ENCODE results near the gene FAM117A.

Gene FAM117A

GRCh38 chr17:49708515-49709183, 55.3 kb downstream of the FAM117A start:
- DNase-seq (ENCODE audit: low read depth, low spot score): no peak

DNA sequence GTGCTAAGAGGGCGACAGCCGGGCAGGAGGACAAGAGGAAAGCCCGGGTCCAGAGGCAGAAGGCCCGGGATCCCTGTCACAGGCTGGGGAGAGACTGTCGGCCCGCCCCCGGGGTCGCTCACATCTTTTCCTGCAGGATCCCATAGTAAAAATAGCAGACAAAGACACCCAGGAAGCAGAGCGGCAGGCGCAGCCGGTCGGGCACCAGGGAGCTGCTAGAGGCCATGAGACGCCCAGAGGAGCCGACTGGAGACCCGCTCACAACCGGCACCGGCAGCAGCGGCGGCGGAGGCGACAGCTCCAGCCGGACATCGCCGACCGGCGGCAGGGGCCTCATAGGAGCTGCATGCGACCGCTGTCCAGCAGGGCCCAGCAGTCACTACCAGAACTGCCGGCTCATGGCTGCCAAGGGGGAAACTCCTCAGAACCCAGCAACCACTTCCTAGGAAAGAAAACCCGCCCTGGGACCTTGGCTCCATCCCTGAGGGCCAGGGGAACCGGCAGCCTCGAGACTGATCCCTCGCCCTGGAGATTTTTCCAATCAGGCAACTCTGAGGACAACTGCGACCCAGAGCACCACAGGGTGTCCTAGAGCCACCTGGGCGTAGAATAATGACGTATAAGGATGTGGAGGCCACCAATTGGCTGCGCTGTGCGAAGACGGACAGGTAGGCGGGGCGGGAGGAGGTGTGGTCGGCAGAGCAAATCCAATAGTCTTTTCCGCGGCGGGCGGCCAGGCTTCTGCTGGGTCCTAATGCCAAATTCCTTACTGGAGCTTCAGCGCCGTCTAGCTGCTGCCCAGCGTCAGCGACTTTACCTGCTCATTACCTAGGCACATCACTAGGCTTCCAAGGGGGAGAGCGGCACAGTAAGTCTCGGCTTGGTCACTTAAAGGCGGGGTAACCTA, 56.1 kb downstream of the FAM117A start, which contains the start of gene SLC35B1:
Gene SLC35B1 (minus strand): TSS at position 357 of the 907 bp plus-strand sequence. CDS start 131 bp downstream, at position 226.
- peak; percentile 95 for DNase-seq (ENCODE audit: low read depth, low spot score)

- no peak for DNase-seq (ENCODE audit: low read depth, low spot score)
Measured at GRCh38 chr17:49707246-49707607, 56.7 kb downstream of the FAM117A start.

- DNase-seq (ENCODE audit: low read depth, low spot score): no peak
Measured at GRCh38 chr17:49705254-49705653, 58.7 kb downstream of the FAM117A start.

- DNase-seq (ENCODE audit: low read depth, low spot score): no peak
Measured at GRCh38 chr17:49703557-49704277, 60.2 kb downstream of the FAM117A start.

GRCh38 chr17:49700960-49701359, 63.0 kb downstream of the FAM117A start:
- no peak for DNase-seq (ENCODE audit: low read depth, low spot score)

DNA sequence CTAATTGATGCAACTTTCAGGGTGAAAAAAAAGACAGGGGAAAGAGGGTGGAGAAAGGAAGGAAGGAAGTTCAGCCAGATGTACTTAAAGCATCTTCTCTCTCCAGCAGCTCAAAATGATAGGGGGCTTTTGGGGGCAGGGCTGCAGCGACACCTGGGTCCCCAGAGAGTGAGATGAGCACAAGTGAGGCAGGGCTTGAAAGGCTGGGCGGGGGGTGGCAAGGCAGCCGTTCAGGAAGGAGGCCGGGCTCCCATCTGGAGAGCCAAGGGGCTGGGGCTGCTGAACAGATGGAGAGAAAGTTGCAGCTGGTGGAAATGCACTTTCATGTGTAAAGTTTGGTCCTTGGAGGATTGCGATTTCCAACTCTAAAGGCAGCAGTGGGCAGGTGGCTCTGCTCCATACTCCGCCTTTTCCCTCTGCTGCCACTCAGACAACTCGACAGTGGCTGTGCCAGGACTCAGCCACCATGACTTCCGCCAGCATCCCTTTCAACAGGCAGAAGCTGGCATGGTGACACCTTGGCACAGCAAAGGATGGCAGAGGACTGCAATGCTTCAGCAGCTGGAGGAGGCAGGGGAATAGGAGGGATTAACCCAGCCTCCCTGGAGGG, 63.9 kb downstream of the FAM117A start:
- no peak for DNase-seq (ENCODE audit: low read depth, low spot score)

DNA sequence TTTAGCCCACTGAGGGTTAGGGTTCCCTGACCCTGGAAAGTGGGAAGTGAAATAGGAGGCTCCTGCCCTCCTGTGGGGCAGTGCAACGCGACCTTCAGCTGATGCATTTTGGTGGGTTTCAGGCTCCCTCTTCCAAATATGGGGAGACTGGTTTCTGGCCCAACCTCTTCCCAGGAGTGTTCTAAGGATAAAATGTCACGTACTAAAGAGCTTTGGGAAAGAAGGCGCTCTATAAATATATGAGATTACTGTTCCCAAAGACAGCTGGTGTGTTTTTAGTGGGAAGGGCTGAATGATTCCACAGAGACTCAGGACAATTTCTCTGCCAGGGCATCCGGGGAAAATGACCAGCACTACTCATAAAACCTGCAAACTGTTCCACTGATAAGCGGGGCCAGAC, 65.9 kb downstream of the FAM117A start:
- no peak for DNase-seq (ENCODE audit: low read depth, low spot score)

GRCh38 chr17:49696233-49696761, 67.6 kb downstream of the FAM117A start:
- no peak for DNase-seq (ENCODE audit: low read depth, low spot score)

DNA sequence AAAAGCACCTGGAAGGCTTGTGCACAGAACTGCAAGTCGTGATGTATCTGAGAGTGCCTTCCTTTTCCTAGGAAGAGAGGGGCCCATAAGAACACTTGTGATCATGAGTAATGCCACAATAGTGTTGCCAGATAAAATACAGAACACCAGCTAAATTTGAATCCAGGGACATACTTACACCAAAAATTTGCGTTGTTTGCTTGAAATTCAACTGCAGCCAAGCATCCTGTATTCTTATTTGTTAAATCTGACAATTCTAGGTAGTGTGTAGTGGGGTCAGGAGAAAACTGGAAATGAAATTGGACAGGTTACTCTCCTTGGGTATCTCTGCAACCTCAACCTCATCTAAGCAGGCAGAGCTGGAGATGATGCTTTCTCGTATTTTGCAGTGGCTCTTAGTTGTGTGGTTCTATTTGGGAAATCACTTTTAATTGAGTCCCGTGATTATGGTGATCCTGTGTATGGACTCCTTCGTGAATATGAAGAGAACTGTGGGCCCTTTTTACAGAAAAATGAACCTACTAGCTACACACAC, 68.2 kb downstream of the FAM117A start:
- no peak for DNase-seq (ENCODE audit: low read depth, low spot score)

- DNase-seq (ENCODE audit: low read depth, low spot score): no peak
Measured at GRCh38 chr17:49694847-49695697, 68.9 kb downstream of the FAM117A start.

DNA sequence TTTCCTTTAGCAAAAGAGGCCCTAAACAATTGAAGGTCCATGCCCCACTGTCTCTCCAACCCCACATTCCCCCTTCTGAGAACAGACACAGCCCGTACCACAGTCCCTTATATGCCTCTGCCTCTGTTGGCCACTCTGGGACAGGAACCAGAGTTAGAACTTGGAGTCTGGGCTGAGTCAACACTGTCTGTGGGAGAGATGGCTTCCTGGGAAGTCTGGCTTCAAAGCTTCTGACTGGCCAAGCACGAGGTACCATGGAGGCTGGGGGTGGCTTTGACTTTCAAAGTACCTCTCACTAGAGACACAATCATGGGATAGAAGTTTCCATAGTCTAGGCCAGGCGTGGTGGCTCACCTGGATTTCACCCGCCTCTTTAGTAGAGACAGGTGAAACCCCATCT, 71.2 kb downstream of the FAM117A start:
- no peak for DNase-seq (ENCODE audit: low read depth, low spot score)

DNA sequence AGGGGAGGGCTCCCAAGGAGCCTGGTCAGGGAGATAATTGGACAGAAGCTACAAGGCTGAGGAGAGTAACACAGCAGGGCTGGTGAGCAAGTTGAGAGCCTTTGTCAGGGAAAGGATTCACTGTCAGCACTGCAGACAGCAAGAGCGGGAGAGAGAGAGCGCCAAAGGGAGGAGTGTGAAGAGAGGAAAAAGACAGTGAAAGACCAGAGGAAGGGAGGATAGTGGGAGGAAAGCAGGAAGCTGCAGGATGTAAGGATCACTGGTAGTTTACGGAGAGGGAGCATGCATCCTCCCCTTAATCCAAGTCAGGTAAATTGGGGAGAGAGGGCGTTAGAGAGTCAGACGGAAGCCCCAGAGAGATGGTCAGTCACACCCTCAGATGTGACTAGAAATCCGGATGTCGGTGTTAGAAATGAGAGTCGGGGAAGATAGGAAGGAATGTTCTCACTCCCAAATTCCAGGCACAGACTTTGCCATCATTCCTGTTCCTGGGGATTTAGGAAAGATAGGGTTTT, 72.2 kb downstream of the FAM117A start:
- DNase-seq (ENCODE audit: low read depth, low spot score): no peak

GRCh38 chr17:49691086-49691676, 72.8 kb downstream of the FAM117A start:
- DNase-seq (ENCODE audit: low read depth, low spot score): no peak

DNA sequence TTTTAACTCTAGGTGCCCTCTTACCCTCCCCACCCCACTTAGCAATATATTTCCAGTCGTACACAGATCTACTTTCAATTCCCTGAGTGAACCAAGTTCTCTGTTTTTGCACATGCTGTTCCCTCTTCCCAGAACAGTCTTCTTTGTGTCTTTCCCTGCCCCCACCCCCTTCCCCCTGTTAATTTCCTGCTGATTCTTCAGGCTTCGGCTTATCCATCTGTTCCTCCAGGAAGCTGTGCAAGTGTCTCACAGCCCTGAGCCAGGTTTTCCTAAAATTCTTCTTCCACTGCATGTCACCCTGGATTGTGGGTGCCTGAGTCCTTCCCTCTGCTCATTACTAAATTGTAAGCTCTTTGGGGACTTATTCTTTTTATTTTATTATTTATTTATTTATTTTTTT, 73.7 kb downstream of the FAM117A start:
- DNase-seq (ENCODE audit: low read depth, low spot score): no peak

DNA sequence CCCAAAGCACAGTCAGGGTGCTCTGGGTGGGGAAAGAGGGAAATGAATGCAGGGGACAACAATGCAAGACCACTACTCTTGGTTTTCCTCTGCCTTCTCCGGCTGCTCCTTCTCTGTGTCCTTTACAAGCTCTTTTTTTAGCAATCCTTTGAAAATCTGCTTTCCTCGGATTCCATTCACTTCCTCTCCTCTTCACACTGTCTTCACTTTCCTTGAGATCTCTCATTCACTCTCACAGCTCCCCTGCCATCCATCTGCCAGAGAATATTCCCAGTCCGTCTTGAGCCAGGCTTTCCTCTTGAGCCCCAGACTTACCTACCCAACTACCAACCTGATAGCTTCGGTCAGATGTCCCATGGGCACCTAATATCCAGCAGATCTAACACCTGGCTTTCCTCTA, 75.1 kb downstream of the FAM117A start:
- no peak for DNase-seq (ENCODE audit: low read depth, low spot score)

- no peak for DNase-seq (ENCODE audit: low read depth, low spot score)
Measured at GRCh38 chr17:49687878-49688491, 75.9 kb downstream of the FAM117A start.

DNA sequence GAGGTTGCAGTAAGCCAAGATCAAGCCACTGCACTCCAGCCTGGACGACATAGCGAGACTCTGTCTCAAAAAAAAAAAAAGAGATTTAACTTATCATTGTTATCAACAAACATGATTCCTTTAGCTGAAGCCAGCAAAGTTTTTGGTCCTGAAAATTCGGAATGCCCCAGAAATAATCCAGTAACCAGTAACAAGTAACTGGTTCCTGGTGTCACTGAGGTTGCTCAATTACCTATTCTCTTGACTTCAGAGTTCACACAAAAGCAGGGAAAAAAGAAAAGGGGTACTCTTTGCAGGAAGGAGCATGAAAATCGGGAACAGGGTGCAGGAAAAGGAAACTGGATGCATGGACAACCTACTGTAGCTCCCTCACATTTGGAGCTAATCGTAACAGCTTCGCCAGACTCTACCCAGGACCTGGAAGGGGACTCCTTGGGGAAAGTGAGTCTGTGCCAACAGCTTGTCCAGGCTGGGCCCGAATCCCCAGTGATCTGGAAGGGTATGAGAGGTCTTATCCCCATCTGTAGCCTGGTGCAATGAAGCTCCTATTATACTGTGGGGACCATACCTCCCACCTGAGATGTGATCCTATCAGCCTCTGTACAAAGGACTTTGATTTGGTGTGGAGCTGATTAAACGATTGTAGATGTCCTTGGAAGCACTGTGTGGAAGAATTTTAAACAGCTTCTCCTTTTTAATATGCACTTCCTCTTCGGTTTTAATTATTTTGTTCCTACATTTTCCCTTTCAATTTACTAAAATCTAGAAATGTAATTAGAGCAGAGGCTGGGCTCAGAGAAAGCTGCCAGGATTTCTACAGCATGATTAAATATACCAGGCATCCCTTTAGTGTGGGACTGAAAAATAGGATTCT, 82.6 kb downstream of the FAM117A start:
- no peak for DNase-seq (ENCODE audit: low read depth, low spot score)

All from iPS DF 19.7 (cell line).